Skeletal muscle tissue (tissue), 4 donors: ENCODE measurements around the gene THAP9. TPM values are rescaled to one million over a fixed set of nuclear protein-coding genes. Genes with fewer than 3 reads are reported as not detected.
"Not testable (repeated sequence)": the region's sequence is repeated elsewhere in the genome, so short reads cannot be mapped to it uniquely, and the experiment has no call there.

Source experiments
- H3K27ac ChIP-seq: one replicate; pipeline ENCODE4 v1.7.0; 2013; ENCODE audit warnings: mild to moderate bottlenecking, low read depth, low read length, inconsistent platforms
- H3K27me3 ChIP-seq, 3 donors: one replicate each; pipeline ENCODE4 v1.7.0; 2013; ENCODE audit warnings: low read length in 3 of 3; ENCODE audit not compliant: control insufficient read depth in 3 of 3, insufficient read depth in 3 of 3
- H3K36me3 ChIP-seq, 3 donors: one replicate each; pipeline ENCODE4 v1.7.0; 2013; ENCODE audit warnings: low read length in 3 of 3; ENCODE audit not compliant: control insufficient read depth in 3 of 3, insufficient read depth in 3 of 3
- H3K4me1 ChIP-seq, 3 donors: one replicate each; pipeline ENCODE4 v1.7.0; 2013; ENCODE audit warnings: low read length in 3 of 3, mild to moderate bottlenecking in 3 of 3; ENCODE audit not compliant: control insufficient read depth in 3 of 3, insufficient read depth in 3 of 3
- H3K4me3 ChIP-seq, 3 donors: one replicate each; pipeline ENCODE4 v1.7.0; 2013; ENCODE audit warnings: low read length in 3 of 3
- H3K9ac ChIP-seq, 3 donors: one replicate each; pipeline ENCODE4 v1.7.0; 2013; ENCODE audit warnings: low read length in 3 of 3, mild to moderate bottlenecking in 3 of 3, moderate library complexity in 2 of 3, low read depth in 1 of 3
- H3K9me3 ChIP-seq, 3 donors: one replicate each; pipeline ENCODE4 v1.7.0; 2013; ENCODE audit warnings: low read length in 3 of 3; ENCODE audit not compliant: control insufficient read depth in 3 of 3
- total RNA-seq: library from RNA; depleted of rRNA; stranded (reverse); fragments of >200 nt; gene quantifications from one replicate; pipeline ENCODE4 v1.2.3, GENCODE V29; 2014
- donor health status: Osteomylitis.

THAP9 gene, protein sequence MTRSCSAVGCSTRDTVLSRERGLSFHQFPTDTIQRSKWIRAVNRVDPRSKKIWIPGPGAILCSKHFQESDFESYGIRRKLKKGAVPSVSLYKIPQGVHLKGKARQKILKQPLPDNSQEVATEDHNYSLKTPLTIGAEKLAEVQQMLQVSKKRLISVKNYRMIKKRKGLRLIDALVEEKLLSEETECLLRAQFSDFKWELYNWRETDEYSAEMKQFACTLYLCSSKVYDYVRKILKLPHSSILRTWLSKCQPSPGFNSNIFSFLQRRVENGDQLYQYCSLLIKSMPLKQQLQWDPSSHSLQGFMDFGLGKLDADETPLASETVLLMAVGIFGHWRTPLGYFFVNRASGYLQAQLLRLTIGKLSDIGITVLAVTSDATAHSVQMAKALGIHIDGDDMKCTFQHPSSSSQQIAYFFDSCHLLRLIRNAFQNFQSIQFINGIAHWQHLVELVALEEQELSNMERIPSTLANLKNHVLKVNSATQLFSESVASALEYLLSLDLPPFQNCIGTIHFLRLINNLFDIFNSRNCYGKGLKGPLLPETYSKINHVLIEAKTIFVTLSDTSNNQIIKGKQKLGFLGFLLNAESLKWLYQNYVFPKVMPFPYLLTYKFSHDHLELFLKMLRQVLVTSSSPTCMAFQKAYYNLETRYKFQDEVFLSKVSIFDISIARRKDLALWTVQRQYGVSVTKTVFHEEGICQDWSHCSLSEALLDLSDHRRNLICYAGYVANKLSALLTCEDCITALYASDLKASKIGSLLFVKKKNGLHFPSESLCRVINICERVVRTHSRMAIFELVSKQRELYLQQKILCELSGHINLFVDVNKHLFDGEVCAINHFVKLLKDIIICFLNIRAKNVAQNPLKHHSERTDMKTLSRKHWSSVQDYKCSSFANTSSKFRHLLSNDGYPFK
- total RNA-seq: 9.9 TPM

DNA sequence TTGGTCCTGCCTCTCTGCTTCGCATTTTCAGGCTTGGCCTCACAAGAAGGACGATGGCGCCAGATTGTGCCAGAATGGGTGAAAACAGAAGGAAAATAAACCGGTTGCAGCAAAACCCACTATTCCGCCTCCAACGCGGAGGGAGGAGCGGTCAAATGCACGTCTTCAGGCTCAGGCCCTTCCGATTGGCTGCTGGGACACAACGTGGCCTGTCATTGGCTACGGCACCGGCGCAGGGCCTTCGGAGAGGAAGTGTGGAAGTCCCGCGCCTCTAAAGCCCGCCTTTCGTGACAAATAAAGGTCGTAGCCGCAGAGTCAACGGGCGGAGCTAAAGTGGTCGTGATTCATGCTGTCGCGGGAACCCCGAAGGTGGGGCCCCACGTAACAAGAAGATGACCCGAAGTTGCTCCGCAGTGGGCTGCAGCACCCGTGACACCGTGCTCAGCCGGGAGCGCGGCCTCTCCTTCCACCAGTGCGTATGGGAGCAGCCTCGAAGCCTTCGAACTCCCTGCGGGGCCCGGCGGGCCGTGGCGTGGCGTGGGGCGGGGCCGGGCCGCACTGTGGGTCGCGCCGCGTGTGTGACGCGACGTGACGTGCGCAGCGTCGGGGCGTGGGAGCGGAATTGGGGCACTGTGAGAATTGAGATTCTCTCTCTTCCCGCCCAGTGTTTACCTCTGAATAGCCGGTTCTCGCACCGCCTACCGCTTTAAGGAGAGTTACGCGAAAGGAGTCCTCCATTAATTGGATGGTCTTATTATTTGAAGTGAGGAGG, at the start of gene THAP9:
THAP9 (plus strand) TSS at position 325 of the 772 bp plus-strand sequence; CDS start at position 393, 68 bp downstream.
- Histone ChIP-seq H3K27ac (peak within 1 kb of the TSS; percentile 99), H3K36me3 (peaks cover 0 to 7% (median 1%) of the 10 kb centered on the region in 3 donors), H3K27me3 (no peaks in the 10 kb centered on the region), H3K9ac (peak within 1 kb of the TSS; percentile 82 to 96 (median 94)), H3K9me3 (no peaks in the 10 kb centered on the region), H3K4me3 (peak within 1 kb of the TSS; percentile 95 to 99 (median 96)), H3K4me1 (peaks cover 4 to 27% (median 27%) of the 10 kb centered on the region in 3 donors)

DNA sequence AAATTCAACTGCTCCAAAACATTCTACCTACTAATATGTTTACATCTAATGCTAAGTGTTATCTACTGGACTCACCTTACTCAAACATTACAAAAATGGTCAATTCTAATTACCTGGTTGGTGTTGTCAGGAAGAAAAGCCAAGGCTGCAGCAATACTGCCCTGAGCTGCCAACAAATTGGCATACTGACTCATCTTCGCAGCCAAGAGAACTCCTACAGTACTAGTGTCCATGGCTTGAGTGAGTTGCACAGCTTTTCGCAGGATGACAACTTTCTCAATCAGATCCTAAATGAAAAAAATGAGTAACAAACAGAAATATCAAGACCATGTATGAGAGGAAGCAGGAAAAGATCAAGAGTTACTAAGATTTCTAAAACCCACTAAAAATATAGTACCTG, 49.2 kb upstream of the THAP9 start:
- H3K4me3 ChIP-seq: no peak overlapping the region
- H3K36me3 ChIP-seq: peaks cover 43 to 78% (median 74%) of the 10 kb centered on the region in 3 donors
- no peaks in the 10 kb centered on the region for H3K4me1 ChIP-seq
- no peak overlapping the region for H3K27ac ChIP-seq
- no peaks in the 10 kb centered on the region for H3K27me3 ChIP-seq
- H3K9me3 ChIP-seq: no peaks in the 10 kb centered on the region
- H3K9ac ChIP-seq: no peak overlapping the region

DNA sequence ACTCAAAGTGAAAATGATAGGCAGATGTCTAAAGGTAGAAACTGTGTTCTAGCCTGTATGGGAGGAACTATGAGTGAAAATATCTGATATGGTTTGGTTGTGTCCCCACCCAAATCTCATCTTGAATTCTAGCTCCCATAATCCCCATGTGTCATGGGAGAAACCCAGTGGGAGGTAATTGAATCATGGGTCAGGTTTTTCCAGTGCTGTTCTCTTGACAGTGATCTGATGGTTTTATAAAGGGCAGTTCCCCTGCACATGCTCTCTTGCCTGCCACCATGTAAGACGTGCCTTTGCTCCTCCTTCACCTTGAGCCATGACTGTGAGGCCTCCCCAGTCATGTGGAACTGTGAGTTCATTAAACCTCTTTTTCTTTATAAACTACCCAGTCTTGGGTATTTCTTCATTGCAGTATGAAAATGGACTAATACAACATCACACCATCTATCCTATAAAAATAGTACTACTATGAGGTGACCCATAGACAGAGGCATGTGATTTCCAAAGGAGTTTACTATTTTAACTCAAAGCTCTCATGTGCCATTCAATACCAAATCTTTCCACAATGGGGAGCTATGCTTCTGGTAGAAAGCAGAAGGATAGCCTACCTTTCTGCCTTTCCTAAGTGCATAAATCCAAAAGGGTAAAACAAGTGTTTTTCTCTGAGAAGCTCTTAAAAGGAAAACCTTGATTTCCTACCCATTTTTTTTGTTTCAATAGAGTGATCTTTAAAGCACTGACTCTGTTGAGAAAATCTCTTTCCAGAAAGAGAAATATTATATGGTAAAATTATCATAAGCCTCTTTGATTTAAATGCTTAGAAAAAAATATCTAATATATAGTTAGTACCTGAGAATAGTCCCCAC, 48.4 kb upstream of the THAP9 start:
- H3K9ac ChIP-seq: no peak overlapping the region
- H3K36me3 ChIP-seq: peaks cover 39 to 81% (median 75%) of the 10 kb centered on the region in 3 donors
- no peaks in the 10 kb centered on the region for H3K4me1 ChIP-seq
- H3K4me3 ChIP-seq: no peak overlapping the region
- no peaks in the 10 kb centered on the region for H3K27me3 ChIP-seq
- H3K9me3 ChIP-seq: no peaks in the 10 kb centered on the region
- H3K27ac ChIP-seq: no peak overlapping the region

- Histone ChIP-seq H3K4me1 (no peaks in the 10 kb centered on the region), H3K27me3 (no peaks in the 10 kb centered on the region), H3K36me3 (peaks cover 36 to 78% (median 73%) of the 10 kb centered on the region in 3 donors), H3K9ac (no peak overlapping the region), H3K9me3 (no peaks in the 10 kb centered on the region), H3K27ac (no peak overlapping the region), H3K4me3 (no peak overlapping the region)
Measured at GRCh38 chr4:82852751-82853285, 47.7 kb upstream of the THAP9 start.

GRCh38 chr4:82860487-82860886, 40.0 kb upstream of the THAP9 start:
- peaks cover 14 to 44% (median 35%) of the 10 kb centered on the region in 3 donors for H3K36me3 ChIP-seq
- H3K27ac ChIP-seq, H3K4me3 ChIP-seq, H3K4me1 ChIP-seq, H3K9ac ChIP-seq, H3K9me3 ChIP-seq, H3K27me3 ChIP-seq: not testable (repeated sequence)

GRCh38 chr4:82861529-82861928, 39.0 kb upstream of the THAP9 start:
- Histone ChIP-seq H3K9ac (no peak overlapping the region), H3K27ac (no peak overlapping the region), H3K4me3 (no peak overlapping the region), H3K27me3 (no peaks in the 10 kb centered on the region), H3K4me1 (no peaks in the 10 kb centered on the region), H3K9me3 (no peaks in the 10 kb centered on the region), H3K36me3 (peaks cover 14 to 41% (median 39%) of the 10 kb centered on the region in 3 donors)

DNA sequence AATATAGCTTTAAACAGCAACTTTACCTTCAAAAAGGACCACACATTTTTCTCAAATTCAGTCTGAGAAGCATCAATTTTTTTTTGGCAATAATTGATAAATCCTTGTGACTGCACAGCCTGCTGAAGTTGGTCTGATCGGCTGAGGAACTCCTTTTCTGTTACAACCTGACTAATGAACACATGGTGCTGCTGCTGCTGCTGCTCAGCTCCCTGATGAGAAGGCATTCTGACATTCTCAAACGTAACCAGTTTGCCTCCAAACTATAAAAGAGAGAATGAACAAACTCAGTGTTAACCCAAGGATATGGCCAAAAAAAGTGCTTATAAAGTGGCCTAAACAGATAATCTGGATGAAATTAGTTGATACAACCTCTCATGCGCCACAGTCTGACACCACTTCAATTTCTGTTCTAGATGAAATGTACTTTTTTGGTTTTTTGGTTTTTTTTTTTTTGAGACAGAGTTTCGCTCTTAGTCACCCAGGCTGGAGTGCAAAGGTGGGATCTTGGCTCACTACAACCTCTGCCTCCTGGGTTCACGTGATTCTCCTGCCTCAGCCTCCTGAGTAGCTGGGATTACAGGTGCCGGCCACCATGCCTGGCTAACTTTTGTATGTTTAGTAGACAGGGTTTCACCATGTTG, 36.1 kb upstream of the THAP9 start:
- Histone ChIP-seq H3K36me3 (peaks cover 31 to 45% (median 42%) of the 10 kb centered on the region in 3 donors), H3K4me1 (no peaks in the 10 kb centered on the region), H3K4me3 (no peak overlapping the region), H3K27ac (no peak overlapping the region), H3K27me3 (no peaks in the 10 kb centered on the region), H3K9ac (no peak overlapping the region), H3K9me3 (no peaks in the 10 kb centered on the region)

GRCh38 chr4:82865592-82865991, 34.9 kb upstream of the THAP9 start:
- Histone ChIP-seq H3K9ac (no peak overlapping the region), H3K27ac (no peak overlapping the region), H3K4me1 (no peaks in the 10 kb centered on the region), H3K9me3 (no peaks in the 10 kb centered on the region), H3K4me3 (no peak overlapping the region), H3K27me3 (no peaks in the 10 kb centered on the region), H3K36me3 (peaks cover 36 to 53% (median 52%) of the 10 kb centered on the region in 3 donors)
